ENCODE measurements around the gene EPRS1. TPM values are rescaled to one million over a fixed set of nuclear protein-coding genes. Genes with fewer than 3 reads are reported as not detected.

Gene EPRS1
- total RNA-seq, 1 experiment from 2014 or later: 140 TPM

DNA sequence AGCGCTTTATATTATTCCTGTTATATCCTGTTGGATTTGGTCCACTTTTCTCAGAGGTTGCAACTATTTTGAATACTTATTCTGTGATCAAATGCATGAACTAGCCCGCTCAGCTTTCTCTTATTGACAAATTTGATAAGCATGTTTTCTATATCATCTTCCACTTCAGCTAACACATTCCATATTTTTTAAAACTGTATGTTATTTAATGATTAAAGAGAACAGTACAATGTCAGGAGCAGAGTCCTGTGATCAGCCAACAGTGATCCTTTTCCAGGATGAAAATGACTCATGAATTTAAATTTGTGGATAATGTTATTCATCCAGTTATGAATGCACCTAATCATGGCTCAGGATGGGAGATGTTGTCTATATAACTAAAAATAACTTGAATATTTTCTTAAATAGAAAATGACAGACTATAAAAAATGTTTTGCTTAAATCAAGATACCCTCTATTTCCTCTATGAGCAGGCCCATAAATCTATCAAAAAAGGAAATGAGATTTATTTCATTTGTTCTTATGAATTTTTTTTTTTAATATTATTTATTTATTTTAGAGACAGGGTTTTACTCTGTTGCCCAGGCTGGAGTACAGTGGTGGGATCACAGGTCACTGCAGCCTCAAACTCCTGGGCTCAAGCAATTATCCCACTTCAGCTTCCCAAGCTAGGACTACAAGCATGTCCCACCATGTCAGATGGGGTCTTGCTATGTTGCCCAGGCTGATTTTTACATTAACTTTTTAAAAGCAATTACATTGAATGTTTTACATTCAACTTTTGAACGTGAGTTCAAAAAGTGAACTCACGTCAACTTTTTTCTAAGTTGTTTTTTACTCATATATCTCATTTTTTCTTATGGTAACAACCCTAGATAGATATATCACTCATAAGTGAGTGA is 30.8 kb upstream of the EPRS1 start:
- ChIA-PET POLR2A (no interaction called here), CTCF (no interaction called here)
- no peaks in the 10 kb centered on the region for H3K27me3 Mint-ChIP-seq (ENCODE audit: low read depth)
- DNase-seq (ENCODE audit: low spot score): no peak
- H3K4me1 Mint-ChIP-seq: no peaks in the 10 kb centered on the region
- no peak overlapping the region for H3K27ac Mint-ChIP-seq
- no peak for ATAC-seq
- peaks cover 7% of the 10 kb centered on the region for H3K36me3 Mint-ChIP-seq
- no peak for TF ChIP-seq MAX (CRISPR knock-in tag; IDR thresholded peaks at IDR 0.05)
- 0 out of 2 replicates have a peak, but pooled peaks have one; percentile 35 for TF ChIP-seq ZNF121 (CRISPR knock-in tag; IDR thresholded peaks at IDR 0.05)
- H3K4me3 Mint-ChIP-seq: no peak overlapping the region
- H3K9me3 Mint-ChIP-seq: no peaks in the 10 kb centered on the region; the same call in 1 of the 2 replicates

- ChIA-PET CTCF (interaction anchor here (0.6 kb wide), 1 partner anchor 17 kb away, joined by 4 read pairs; no protein-coding TSS in a partner anchor), POLR2A (no interaction called here)
- Mint-ChIP-seq H3K27ac (no peak overlapping the region), H3K36me3 (peaks cover 20% of the 10 kb centered on the region), H3K9me3 (no peaks in the 10 kb centered on the region), H3K27me3 (ENCODE audit: low read depth) (no peaks in the 10 kb centered on the region), H3K4me3 (no peak overlapping the region), H3K4me1 (no peaks in the 10 kb centered on the region)
- no peak for ATAC-seq
- DNase-seq (ENCODE audit: low spot score): no peak
- TF ChIP-seq PRRX2 (CRISPR knock-in tag; IDR thresholded peaks at IDR 0.05) (no peak), PRDM15 (CRISPR knock-in tag; IDR thresholded peaks at IDR 0.05) (no peak), JUN (CRISPR knock-in tag; IDR thresholded peaks at IDR 0.05) (no peak), MLX (CRISPR knock-in tag; IDR thresholded peaks at IDR 0.05) (no peak), ZNF281 (CRISPR knock-in tag; IDR thresholded peaks at IDR 0.05) (no peak), ZNF396 (CRISPR knock-in tag; IDR thresholded peaks at IDR 0.05; ENCODE audit: borderline replicate concordance) (no peak), ESRRA (CRISPR knock-in tag; IDR thresholded peaks at IDR 0.05; ENCODE audit: borderline replicate concordance) (no peak), GABPB1 (CRISPR knock-in tag; IDR thresholded peaks at IDR 0.05) (no peak), ATF6 (CRISPR knock-in tag; IDR thresholded peaks at IDR 0.05) (no peak), TEAD4 (CRISPR knock-in tag; IDR thresholded peaks at IDR 0.05) (no peak), ZMAT4 (CRISPR knock-in tag; IDR thresholded peaks at IDR 0.05) (no peak)
- TF ChIP-seq, protein P1, sequence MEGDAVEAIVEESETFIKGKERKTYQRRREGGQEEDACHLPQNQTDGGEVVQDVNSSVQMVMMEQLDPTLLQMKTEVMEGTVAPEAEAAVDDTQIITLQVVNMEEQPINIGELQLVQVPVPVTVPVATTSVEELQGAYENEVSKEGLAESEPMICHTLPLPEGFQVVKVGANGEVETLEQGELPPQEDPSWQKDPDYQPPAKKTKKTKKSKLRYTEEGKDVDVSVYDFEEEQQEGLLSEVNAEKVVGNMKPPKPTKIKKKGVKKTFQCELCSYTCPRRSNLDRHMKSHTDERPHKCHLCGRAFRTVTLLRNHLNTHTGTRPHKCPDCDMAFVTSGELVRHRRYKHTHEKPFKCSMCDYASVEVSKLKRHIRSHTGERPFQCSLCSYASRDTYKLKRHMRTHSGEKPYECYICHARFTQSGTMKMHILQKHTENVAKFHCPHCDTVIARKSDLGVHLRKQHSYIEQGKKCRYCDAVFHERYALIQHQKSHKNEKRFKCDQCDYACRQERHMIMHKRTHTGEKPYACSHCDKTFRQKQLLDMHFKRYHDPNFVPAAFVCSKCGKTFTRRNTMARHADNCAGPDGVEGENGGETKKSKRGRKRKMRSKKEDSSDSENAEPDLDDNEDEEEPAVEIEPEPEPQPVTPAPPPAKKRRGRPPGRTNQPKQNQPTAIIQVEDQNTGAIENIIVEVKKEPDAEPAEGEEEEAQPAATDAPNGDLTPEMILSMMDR (IDR thresholded peaks at IDR 0.05): no peak
Measured at GRCh38 chr1:220067269-220068204, 21.2 kb upstream of the EPRS1 start.
